ENCODE results near the gene PLEKHB1.

DNA sequence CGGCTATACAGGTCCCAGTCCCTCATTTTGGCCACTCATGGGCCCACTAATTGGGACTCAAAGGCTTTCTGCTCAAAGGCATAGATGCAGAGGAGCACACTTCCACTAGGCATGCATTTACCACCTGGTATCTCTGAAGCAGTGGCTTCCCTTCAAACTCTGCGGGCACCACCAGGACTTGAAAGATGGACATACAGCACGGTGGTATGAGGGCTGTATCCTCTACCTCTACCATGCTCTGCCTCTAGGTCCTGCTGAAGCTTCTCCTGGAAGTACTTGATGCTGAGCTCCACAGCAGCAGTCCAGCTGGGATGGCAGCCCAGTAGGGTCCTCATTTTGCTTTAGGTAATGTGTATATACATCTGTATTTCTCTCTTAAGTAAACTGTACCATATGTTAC is 64.6 kb downstream of the PLEKHB1 start:
- TF ChIP-seq, protein P1, sequence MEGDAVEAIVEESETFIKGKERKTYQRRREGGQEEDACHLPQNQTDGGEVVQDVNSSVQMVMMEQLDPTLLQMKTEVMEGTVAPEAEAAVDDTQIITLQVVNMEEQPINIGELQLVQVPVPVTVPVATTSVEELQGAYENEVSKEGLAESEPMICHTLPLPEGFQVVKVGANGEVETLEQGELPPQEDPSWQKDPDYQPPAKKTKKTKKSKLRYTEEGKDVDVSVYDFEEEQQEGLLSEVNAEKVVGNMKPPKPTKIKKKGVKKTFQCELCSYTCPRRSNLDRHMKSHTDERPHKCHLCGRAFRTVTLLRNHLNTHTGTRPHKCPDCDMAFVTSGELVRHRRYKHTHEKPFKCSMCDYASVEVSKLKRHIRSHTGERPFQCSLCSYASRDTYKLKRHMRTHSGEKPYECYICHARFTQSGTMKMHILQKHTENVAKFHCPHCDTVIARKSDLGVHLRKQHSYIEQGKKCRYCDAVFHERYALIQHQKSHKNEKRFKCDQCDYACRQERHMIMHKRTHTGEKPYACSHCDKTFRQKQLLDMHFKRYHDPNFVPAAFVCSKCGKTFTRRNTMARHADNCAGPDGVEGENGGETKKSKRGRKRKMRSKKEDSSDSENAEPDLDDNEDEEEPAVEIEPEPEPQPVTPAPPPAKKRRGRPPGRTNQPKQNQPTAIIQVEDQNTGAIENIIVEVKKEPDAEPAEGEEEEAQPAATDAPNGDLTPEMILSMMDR (conservative IDR thresholded peaks at IDR 0.05; ENCODE audit: low read length): no peak
- no peak for TF ChIP-seq EZH2phosphoT487 (IDR thresholded peaks at IDR 0.05; ENCODE audit: borderline replicate concordance, low read depth, low read length)

Data from OCI-LY7 (cell line).